ENCODE data around the gene SLC15A2. TPM values are rescaled to one million over a fixed set of nuclear protein-coding genes. Genes with fewer than 3 reads are reported as not detected.

SLC15A2 gene
- total and polyA plus RNA-seq, 9 donors = 0.23 to 9.4 (median 1.5) TPM

DNA sequence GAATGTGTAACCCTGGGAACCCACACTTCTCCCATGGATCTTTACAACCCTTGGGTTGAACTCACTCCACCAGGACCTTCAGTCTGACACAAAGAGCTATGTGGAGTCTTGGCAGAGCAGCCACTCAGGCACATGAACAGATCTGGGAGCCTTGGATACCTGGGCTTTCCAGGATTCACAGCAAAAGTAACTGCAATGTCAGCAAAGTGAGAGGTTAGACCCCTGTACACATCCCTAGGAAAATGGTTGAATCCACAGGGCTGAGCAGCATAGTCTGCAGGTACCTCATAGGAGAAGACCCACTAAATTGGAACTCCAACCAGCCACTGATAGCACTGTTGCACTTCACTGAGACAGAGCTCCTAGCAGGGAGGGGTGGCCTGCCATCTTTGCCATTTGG lies 68.2 kb downstream of the SLC15A2 start:
- DNase-seq = no peak
- H3K4me1 ChIP-seq (ENCODE audit: insufficient read depth) = no peaks in the 10 kb centered on the region
- H3K36me3 ChIP-seq = no peaks in the 10 kb centered on the region
- intact Hi-C loops (cut with DNase I) = no loop called here
- no peak overlapping the region for H3K4me3 ChIP-seq
- H3K27me3 ChIP-seq = no peaks in the 10 kb centered on the region
- no peaks in the 10 kb centered on the region for H3K9me3 ChIP-seq
- H3K27ac ChIP-seq = no peak overlapping the region
- TF ChIP-seq POLR2A (IDR thresholded peaks at IDR 0.05) = no peak
- TF ChIP-seq EP300 (IDR thresholded peaks at IDR 0.05) = no peak
- no peak for TF ChIP-seq CTCF (IDR thresholded peaks at IDR 0.05)

- H3K27me3 ChIP-seq = no peaks in the 10 kb centered on the region
- no peaks in the 10 kb centered on the region for H3K36me3 ChIP-seq
- no peak for TF ChIP-seq EP300 (IDR thresholded peaks at IDR 0.05)
- H3K27ac ChIP-seq = no peak overlapping the region
- intact Hi-C loops (cut with DNase I) = no loop called here
- no peaks in the 10 kb centered on the region for H3K4me1 ChIP-seq (ENCODE audit: insufficient read depth)
- WGBS, 3 donors = 58 to 88% (median 65%) methylated on average over 1 of the region's 1 CpG
- no peak overlapping the region for H3K4me3 ChIP-seq
- H3K9me3 ChIP-seq = no peaks in the 10 kb centered on the region
- DNase-seq = no peak
Measured at GRCh38 chr3:121963608-121964007, 69.4 kb downstream of the SLC15A2 start.

DNA sequence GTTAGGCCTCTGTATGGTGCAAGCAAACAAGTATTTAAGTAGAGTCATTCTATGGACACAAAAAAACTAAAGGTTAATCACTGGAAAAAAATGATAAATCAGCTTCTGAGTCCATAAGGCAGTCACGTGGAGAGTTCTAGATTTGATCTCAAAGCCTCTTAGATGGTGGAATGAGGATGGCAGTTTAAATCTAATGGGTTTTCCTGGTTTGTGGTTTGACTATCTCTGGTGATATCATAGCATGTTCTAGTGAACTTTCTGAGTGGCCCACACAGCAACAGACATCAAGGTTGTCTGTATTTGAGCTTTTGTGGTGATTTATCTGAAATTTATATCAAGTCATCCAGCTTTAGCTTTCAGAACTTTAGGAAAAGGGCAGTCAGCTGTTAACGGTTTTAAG lies 75.4 kb downstream of the SLC15A2 start:
- Histone ChIP-seq H3K27ac (no peak overlapping the region), H3K4me3 (no peak overlapping the region), H3K27me3 (no peaks in the 10 kb centered on the region), H3K36me3 (no peaks in the 10 kb centered on the region), H3K9me3 (no peaks in the 10 kb centered on the region), H3K4me1 (ENCODE audit: insufficient read depth) (no peaks in the 10 kb centered on the region)
- TF ChIP-seq CTCF (IDR thresholded peaks at IDR 0.05) (no peak), POLR2A (IDR thresholded peaks at IDR 0.05) (no peak), EP300 (IDR thresholded peaks at IDR 0.05) (no peak)
- intact Hi-C loops (cut with DNase I) = no loop called here
- no peak for DNase-seq
- 72 to 79% (median 77%) methylated on average over 2 of the region's 2 CpGs for WGBS, 3 donors

- Histone ChIP-seq H3K9me3 (no peaks in the 10 kb centered on the region), H3K4me1 (ENCODE audit: insufficient read depth) (no peaks in the 10 kb centered on the region), H3K36me3 (no peaks in the 10 kb centered on the region), H3K4me3 (no peak overlapping the region), H3K27me3 (no peaks in the 10 kb centered on the region), H3K27ac (no peak overlapping the region)
- TF ChIP-seq POLR2A (IDR thresholded peaks at IDR 0.05) = no peak
- TF ChIP-seq CTCF (IDR thresholded peaks at IDR 0.05) = no peak
- TF ChIP-seq EP300 (IDR thresholded peaks at IDR 0.05) = no peak
- DNase-seq = no peak
- WGBS, 3 donors = 43 to 62% (median 52%) methylated on average over 1 of the region's 1 CpG
- intact Hi-C loops (cut with DNase I) = no loop called here
Measured at GRCh38 chr3:121970047-121970446, 75.8 kb downstream of the SLC15A2 start.

GRCh38 chr3:121974601-121975111 lies 80.5 kb downstream of the SLC15A2 start:
- Histone ChIP-seq H3K27ac (no peak overlapping the region), H3K4me1 (ENCODE audit: insufficient read depth) (no peaks in the 10 kb centered on the region), H3K27me3 (no peaks in the 10 kb centered on the region), H3K9me3 (no peaks in the 10 kb centered on the region), H3K4me3 (no peak overlapping the region), H3K36me3 (no peaks in the 10 kb centered on the region)
- DNase-seq = no peak
- 84 to 85% (median 84%) methylated on average over 2 of the region's 2 CpGs for WGBS, 3 donors
- no peak for TF ChIP-seq POLR2A (IDR thresholded peaks at IDR 0.05)
- intact Hi-C loops (cut with DNase I) = no loop called here

All from ovary (tissue), 9 donors.